Spleen (tissue), 7 donors: ENCODE data around the gene NTNG1.

ENCODE experiments used
- CTCF ChIP-seq, 11 experiments: fragments of 200-600 bp in 7 of 11; fragments of 450-650 bp in 4 of 11; sonication (generic) in 4 of 11; IDR thresholded peaks in 8 of 11; conservative IDR thresholded peaks in 3 of 11; 1 replicate in 7 of 11; 2 replicates in 4 of 11; pipeline versions ENCODE4 v1.4.0 to v1.8.0; 2016 to 2021; ENCODE audit warnings: antibody characterized with exemption in 11 of 11, inconsistent platforms in 4 of 11, mild to moderate bottlenecking in 1 of 11
- POLR2A ChIP-seq, 3 donors: fragments of 450-650 bp; IDR thresholded peaks; one replicate each; pipeline ENCODE4 v1.5.1; 2017; ENCODE audit warnings: antibody characterized with exemption in 3 of 3, mild to moderate bottlenecking in 1 of 3
- donor health status: DM: no; HTN: no; CAD: no; lungs with moderate emphysema.
- donor health status: DM: no; HTN: no; CAD: no.
- donor health status: DM: no; HTN: no; CAD: no.

- TF ChIP-seq POLR2A (IDR thresholded peaks at IDR 0.05) (no peak), CTCF (IDR thresholded peaks at IDR 0.05 in 8 of 11, conservative IDR thresholded peaks at IDR 0.05 in 3 of 11) (no peak)
Measured at GRCh38 chr1:107299521-107299920, 158.7 kb downstream of the NTNG1 start.
